ENCODE data around the gene TTC16. TPM values are rescaled to one million over a fixed set of nuclear protein-coding genes. Genes with fewer than 3 reads are reported as not detected.
A peak's percentile ranks its signal among the peaks of the same experiment; 100 is the strongest.

Gene TTC16
- total and polyA plus RNA-seq, 4 donors: 1.5 to 5.6 (median 2.7) TPM

DNA sequence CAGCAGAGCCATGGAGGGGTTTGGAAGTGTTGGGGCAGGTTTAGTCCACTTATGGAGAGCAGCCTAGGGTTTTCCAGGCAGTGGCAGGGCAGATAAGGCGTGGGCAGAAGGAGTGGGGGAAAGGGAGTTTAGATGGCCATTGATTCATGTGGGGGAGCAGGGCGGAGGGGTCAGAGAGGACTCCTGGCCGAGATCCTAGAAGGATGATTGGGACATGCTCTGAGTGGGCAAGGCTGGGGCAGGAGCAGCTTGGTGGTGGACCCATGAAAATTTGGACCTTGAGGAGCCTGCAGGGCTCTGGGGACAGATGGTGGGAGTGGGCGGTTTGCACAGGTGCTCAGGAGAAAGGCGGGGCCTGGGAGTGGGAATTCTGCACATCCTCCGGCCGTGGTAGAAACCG, 37.3 kb downstream of the TTC16 start:
- TF ChIP-seq, protein P1, sequence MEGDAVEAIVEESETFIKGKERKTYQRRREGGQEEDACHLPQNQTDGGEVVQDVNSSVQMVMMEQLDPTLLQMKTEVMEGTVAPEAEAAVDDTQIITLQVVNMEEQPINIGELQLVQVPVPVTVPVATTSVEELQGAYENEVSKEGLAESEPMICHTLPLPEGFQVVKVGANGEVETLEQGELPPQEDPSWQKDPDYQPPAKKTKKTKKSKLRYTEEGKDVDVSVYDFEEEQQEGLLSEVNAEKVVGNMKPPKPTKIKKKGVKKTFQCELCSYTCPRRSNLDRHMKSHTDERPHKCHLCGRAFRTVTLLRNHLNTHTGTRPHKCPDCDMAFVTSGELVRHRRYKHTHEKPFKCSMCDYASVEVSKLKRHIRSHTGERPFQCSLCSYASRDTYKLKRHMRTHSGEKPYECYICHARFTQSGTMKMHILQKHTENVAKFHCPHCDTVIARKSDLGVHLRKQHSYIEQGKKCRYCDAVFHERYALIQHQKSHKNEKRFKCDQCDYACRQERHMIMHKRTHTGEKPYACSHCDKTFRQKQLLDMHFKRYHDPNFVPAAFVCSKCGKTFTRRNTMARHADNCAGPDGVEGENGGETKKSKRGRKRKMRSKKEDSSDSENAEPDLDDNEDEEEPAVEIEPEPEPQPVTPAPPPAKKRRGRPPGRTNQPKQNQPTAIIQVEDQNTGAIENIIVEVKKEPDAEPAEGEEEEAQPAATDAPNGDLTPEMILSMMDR (IDR thresholded peaks at IDR 0.05; ENCODE audit: control extremely low read depth, extremely low read depth): no peak
- WGBS, 2 donors: 83 to 86% methylated on average over 8 of the region's 8 CpGs
- H3K36me3 ChIP-seq (ENCODE audit: control insufficient read depth in 4 of 4, insufficient read depth in 4 of 4, low read length in 4 of 4): peaks cover 0 to 31% (median 0%) of the 10 kb centered on the region in 4 donors
- ATAC-seq (ENCODE audit: insufficient read depth, low FRiP score) (no peak), DNase-seq (no peak)
- no peak overlapping the region for H3K9ac ChIP-seq (ENCODE audit: insufficient read depth in 1 of 2, low read length in 2 of 2)
- no peak overlapping the region for H3K27ac ChIP-seq (ENCODE audit: low read depth in 1 of 2, low read length in 1 of 2)
- peaks cover 0 to 9% (median 2%) of the 10 kb centered on the region in 5 donors for H3K4me1 ChIP-seq (ENCODE audit: control insufficient read depth in 5 of 5, insufficient read depth in 5 of 5, low read length in 5 of 5)
- H3K9me3 ChIP-seq (ENCODE audit: control insufficient read depth in 4 of 4, insufficient read depth in 3 of 4, low read length in 3 of 4): peaks cover 0 to 3% (median 0%) of the 10 kb centered on the region in 4 donors
- no peak overlapping the region for H3K4me3 ChIP-seq
- H3K27me3 ChIP-seq (ENCODE audit: control insufficient read depth in 3 of 3, insufficient read depth in 3 of 3, low read length in 2 of 3): peaks cover 0 to 16% (median 8%) of the 10 kb centered on the region in 3 donors

DNA sequence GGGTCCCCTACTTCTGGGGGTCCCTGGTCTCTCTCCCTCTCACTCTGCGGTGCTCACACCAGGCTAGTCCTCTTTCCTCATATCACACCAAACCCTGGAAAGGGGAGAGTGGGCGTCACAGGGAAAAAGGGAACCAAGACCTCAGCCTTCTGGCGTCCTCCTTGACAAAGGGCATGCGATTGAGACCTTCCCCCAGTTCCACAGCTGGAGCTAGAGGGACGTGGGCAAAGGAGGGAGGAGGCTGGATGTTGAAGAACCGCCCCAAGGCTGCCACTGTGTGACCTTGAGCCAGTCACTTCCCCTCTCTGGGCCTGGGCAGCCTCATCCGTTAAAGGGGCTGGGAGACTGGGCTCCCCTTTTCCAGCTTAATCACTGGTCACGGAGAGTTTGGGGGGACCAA, 37.7 kb downstream of the TTC16 start:
- Histone ChIP-seq H3K4me1 (ENCODE audit: control insufficient read depth in 5 of 5, insufficient read depth in 5 of 5, low read length in 5 of 5) (peaks cover 0 to 9% (median 2%) of the 10 kb centered on the region in 5 donors), H3K27ac (ENCODE audit: low read depth in 1 of 2, low read length in 1 of 2) (peak overlapping the region in 1 of 2 donors; percentile 0), H3K9ac (ENCODE audit: insufficient read depth in 1 of 2, low read length in 2 of 2) (no peak overlapping the region), H3K36me3 (ENCODE audit: control insufficient read depth in 4 of 4, insufficient read depth in 4 of 4, low read length in 4 of 4) (peaks cover 0 to 28% (median 0%) of the 10 kb centered on the region in 4 donors), H3K9me3 (ENCODE audit: control insufficient read depth in 4 of 4, insufficient read depth in 3 of 4, low read length in 3 of 4) (peaks cover 0 to 3% (median 0%) of the 10 kb centered on the region in 4 donors), H3K27me3 (ENCODE audit: control insufficient read depth in 3 of 3, insufficient read depth in 3 of 3, low read length in 2 of 3) (peaks cover 0 to 16% (median 8%) of the 10 kb centered on the region in 3 donors), H3K4me3 (no peak overlapping the region)
- DNase-seq (no peak), ATAC-seq (ENCODE audit: insufficient read depth, low FRiP score) (no peak)
- TF ChIP-seq, protein P1 (IDR thresholded peaks at IDR 0.05; ENCODE audit: control extremely low read depth, extremely low read depth): no peak
- 61 to 79% methylated on average over 8 of the region's 8 CpGs for WGBS, 2 donors

DNA sequence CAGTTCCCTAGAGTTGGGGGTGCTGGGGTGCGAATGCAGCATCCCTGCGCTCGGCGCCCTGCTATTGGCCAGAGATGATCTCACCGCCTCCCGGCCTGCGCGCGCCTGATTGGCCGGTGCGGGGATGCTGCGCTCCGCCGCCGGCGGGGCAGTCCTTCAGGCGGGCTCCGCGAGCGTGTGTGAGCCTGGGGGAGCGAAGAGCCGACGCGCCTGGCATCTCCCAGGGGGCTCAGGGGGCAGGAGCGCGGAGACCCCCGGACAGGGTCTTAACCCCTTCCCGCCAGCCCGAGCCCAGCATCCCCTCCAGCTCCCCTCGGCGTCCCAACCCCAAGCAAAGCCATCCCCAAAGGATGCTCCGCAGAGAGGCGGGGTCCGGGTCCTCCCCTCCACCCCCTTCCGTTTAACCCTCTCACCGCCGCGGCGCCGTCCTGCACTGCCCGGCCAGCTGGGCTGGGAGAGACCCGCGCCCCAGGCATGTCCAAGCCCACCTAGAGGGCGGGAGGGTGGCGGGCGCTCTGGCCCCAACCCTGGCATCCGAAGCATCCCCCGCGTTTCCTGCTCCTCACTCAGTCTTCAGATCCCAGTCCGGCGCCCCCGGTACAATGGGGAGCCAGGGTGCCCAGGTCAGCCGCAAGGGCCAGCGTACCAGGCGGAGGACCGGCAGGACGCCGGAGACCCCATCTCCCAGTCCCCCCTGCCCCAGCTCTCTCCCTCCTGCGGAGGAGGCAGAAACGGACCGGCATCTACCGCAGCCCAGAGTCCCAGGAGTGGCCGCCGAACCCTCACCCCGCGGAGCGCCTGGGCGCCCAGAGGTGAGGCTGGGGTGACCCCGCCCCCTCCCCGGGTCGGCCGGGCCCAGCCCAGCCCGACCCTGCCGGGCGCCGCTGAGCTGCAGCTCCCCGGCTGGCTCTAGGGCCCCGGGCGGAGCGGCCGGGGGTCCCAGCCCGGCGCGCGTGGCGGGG, 38.5 kb downstream of the TTC16 start:
- H3K27ac ChIP-seq (ENCODE audit: low read depth in 1 of 2, low read length in 1 of 2): peak overlapping the region in 1 of 2 donors; percentile 61
- peaks cover 0 to 3% (median 0%) of the 10 kb centered on the region in 4 donors for H3K9me3 ChIP-seq (ENCODE audit: control insufficient read depth in 4 of 4, insufficient read depth in 3 of 4, low read length in 3 of 4)
- DNase-seq: no peak
- H3K27me3 ChIP-seq (ENCODE audit: control insufficient read depth in 3 of 3, insufficient read depth in 3 of 3, low read length in 2 of 3): peaks cover 0 to 16% (median 8%) of the 10 kb centered on the region in 3 donors
- WGBS, 2 donors: 55 to 71% methylated on average over 79 to 86 of the region's 86 CpGs
- no peak overlapping the region for H3K9ac ChIP-seq (ENCODE audit: insufficient read depth in 1 of 2, low read length in 2 of 2)
- H3K4me1 ChIP-seq (ENCODE audit: control insufficient read depth in 5 of 5, insufficient read depth in 5 of 5, low read length in 5 of 5): peaks cover 0 to 8% (median 2%) of the 10 kb centered on the region in 5 donors
- no peak for ATAC-seq (ENCODE audit: insufficient read depth, low FRiP score)
- TF ChIP-seq, protein P1 (IDR thresholded peaks at IDR 0.05; ENCODE audit: control extremely low read depth, extremely low read depth): no peak
- H3K36me3 ChIP-seq (ENCODE audit: control insufficient read depth in 4 of 4, insufficient read depth in 4 of 4, low read length in 4 of 4): peaks cover 0 to 23% (median 0%) of the 10 kb centered on the region in 4 donors
- no peak overlapping the region for H3K4me3 ChIP-seq
